ENCODE data around the gene FLVCR1. TPM values are rescaled to one million over a fixed set of nuclear protein-coding genes. Genes with fewer than 3 reads are reported as not detected.

The FLVCR1 gene
- total and polyA plus RNA-seq, 2 donors (not counting 3 experiments of a cell fraction or from before 2014, with no cell fraction given) = 3.2 to 11.9 TPM

- H3K9ac ChIP-seq (replicated peaks; ENCODE audit: extremely low read depth, insufficient read depth, low read length) = no peak overlapping the region
- no peak overlapping the region for H3K4me3 ChIP-seq (replicated peaks in 1 of 3; ENCODE audit: insufficient read depth in 1 of 3, low read depth in 1 of 3, low read length in 3 of 3)
- FAIRE-seq = no peak
- no peak for TF ChIP-seq CTCF (IDR thresholded peaks at IDR 0.05; ENCODE audit: extremely low read depth in 1 of 2, insufficient read depth in 1 of 2, low read depth in 1 of 2, low read length in 2 of 2)
- TF ChIP-seq FOS (IDR thresholded peaks at IDR 0.05; ENCODE audit: borderline replicate concordance, insufficient read depth, low read length) = no peak
- TF ChIP-seq POLR2A (IDR thresholded peaks at IDR 0.05; ENCODE audit: low read depth, low read length) = no peak
- no peak for TF ChIP-seq MYC (IDR thresholded peaks at IDR 0.05; ENCODE audit: low read depth, low read length)
- no peak for TF ChIP-seq GATA2 (IDR thresholded peaks at IDR 0.05; ENCODE audit: insufficient read depth, insufficient read length, low read depth, low read length)
- no peak for DNase-seq (ENCODE audit: low read depth, low spot score)
- no peaks in the 10 kb centered on the region for H3K9me1 ChIP-seq (replicated peaks; ENCODE audit: control insufficient read depth, extremely low read depth, insufficient read depth, low read length)
- no TSS peak for BruUV-seq (replicated peaks)
- peaks cover 9 to 21% of the 10 kb centered on the region in 2 experiments for H3K27me3 ChIP-seq (ENCODE audit: control insufficient read depth in 2 of 2, insufficient read depth in 2 of 2, low read length in 2 of 2)
- no peak overlapping the region for H3K4me2 ChIP-seq (ENCODE audit: insufficient read depth, low read length)
- H2AFZ ChIP-seq (ENCODE audit: low read depth, low read length) = no peak overlapping the region
- no peaks in the 10 kb centered on the region for H4K20me1 ChIP-seq (replicated peaks; ENCODE audit: control insufficient read depth, extremely low read depth, insufficient read depth, low read length)
- no peaks in the 10 kb centered on the region for H3K36me3 ChIP-seq (ENCODE audit: control insufficient read depth in 2 of 2, extremely low read depth in 1 of 2, insufficient read depth in 2 of 2, low read length in 2 of 2)
- H3K4me1 ChIP-seq (ENCODE audit: control insufficient read depth, extremely low read depth, insufficient read depth, low read length) = peaks cover 3% of the 10 kb centered on the region
- intact Hi-C loops (cut with micrococcal nuclease) = no loop called here
- H3K79me2 ChIP-seq (ENCODE audit: control insufficient read depth, insufficient read depth, low read length) = no peaks in the 10 kb centered on the region
- POLR2A ChIA-PET = interaction anchor here (0.6 kb wide), 1 partner anchor 549 kb away, joined by 4 read pairs; no protein-coding TSS in a partner anchor
- CTCF ChIA-PET = interaction anchor here (0.9 to 1.1 kb wide), 2 partner anchors 12 to 39 kb away, joined by 3 to 5 read pairs; no protein-coding TSS in a partner anchor
- H3K9me3 ChIP-seq (replicated peaks; ENCODE audit: control insufficient read depth, insufficient read depth, low read length) = no peaks in the 10 kb centered on the region
- dilution Hi-C loops (cut with MboI; ENCODE audit: extremely low pct_ligation_motif_present, low sequenced_read_pairs) = no loop called here
- H3K27ac ChIP-seq (ENCODE audit: insufficient read depth, low read depth, low read length) = no peak overlapping the region
Observed at GRCh38 chr1:212945463-212946160, 87.5 kb downstream of the FLVCR1 start.

GRCh38 chr1:212946872-212947271 lies 88.8 kb downstream of the FLVCR1 start:
- CTCF ChIA-PET = no interaction called here
- H3K4me2 ChIP-seq (ENCODE audit: insufficient read depth, low read length) = no peak overlapping the region
- POLR2A ChIA-PET = no interaction called here
- TF ChIP-seq MYC (IDR thresholded peaks at IDR 0.05; ENCODE audit: low read depth, low read length) (no peak), CTCF (IDR thresholded peaks at IDR 0.05; ENCODE audit: extremely low read depth in 1 of 2, insufficient read depth in 1 of 2, low read depth in 1 of 2, low read length in 2 of 2) (no peak), EZH2 (IDR thresholded peaks at IDR 0.05; ENCODE audit: borderline replicate concordance, low read depth, low read length, severe bottlenecking) (no peak), MAX (IDR thresholded peaks at IDR 0.05; ENCODE audit: insufficient read depth, insufficient read length) (no peak), JUN (IDR thresholded peaks at IDR 0.05; ENCODE audit: borderline replicate concordance, insufficient read depth, insufficient read length, low read depth) (no peak), GATA2 (IDR thresholded peaks at IDR 0.05; ENCODE audit: insufficient read depth, insufficient read length, low read depth, low read length) (no peak), POLR2A (IDR thresholded peaks at IDR 0.05; ENCODE audit: low read depth, low read length) (no peak), POLR2AphosphoS5 (IDR thresholded peaks at IDR 0.05; ENCODE audit: insufficient read depth, low read depth, low read length) (no peak), FOS (IDR thresholded peaks at IDR 0.05; ENCODE audit: borderline replicate concordance, insufficient read depth, low read length) (no peak)
- FAIRE-seq (no peak), DNase-seq (ENCODE audit: low read depth, low spot score) (no peak)
- no peaks in the 10 kb centered on the region for H4K20me1 ChIP-seq (replicated peaks; ENCODE audit: control insufficient read depth, extremely low read depth, insufficient read depth, low read length)
- H3K36me3 ChIP-seq (ENCODE audit: control insufficient read depth in 2 of 2, extremely low read depth in 1 of 2, insufficient read depth in 2 of 2, low read length in 2 of 2) = no peaks in the 10 kb centered on the region
- H3K9me3 ChIP-seq (replicated peaks; ENCODE audit: control insufficient read depth, insufficient read depth, low read length) = no peaks in the 10 kb centered on the region
- no TSS peak for BruUV-seq (replicated peaks)
- H3K4me3 ChIP-seq (replicated peaks in 1 of 3; ENCODE audit: insufficient read depth in 1 of 3, low read depth in 1 of 3, low read length in 3 of 3) = no peak overlapping the region
- peaks cover 13 to 21% of the 10 kb centered on the region in 2 experiments for H3K27me3 ChIP-seq (ENCODE audit: control insufficient read depth in 2 of 2, insufficient read depth in 2 of 2, low read length in 2 of 2)
- H3K9me1 ChIP-seq (replicated peaks; ENCODE audit: control insufficient read depth, extremely low read depth, insufficient read depth, low read length) = no peaks in the 10 kb centered on the region
- no peaks in the 10 kb centered on the region for H3K79me2 ChIP-seq (ENCODE audit: control insufficient read depth, insufficient read depth, low read length)
- no peak overlapping the region for H3K27ac ChIP-seq (ENCODE audit: insufficient read depth, low read depth, low read length)
- intact Hi-C loops (cut with micrococcal nuclease) (no loop called here), dilution Hi-C loops (cut with MboI; ENCODE audit: extremely low pct_ligation_motif_present, low sequenced_read_pairs) (no loop called here)
- no peak overlapping the region for H3K9ac ChIP-seq (replicated peaks; ENCODE audit: extremely low read depth, insufficient read depth, low read length)
- H2AFZ ChIP-seq (ENCODE audit: low read depth, low read length) = no peak overlapping the region
- peaks cover 9% of the 10 kb centered on the region for H3K4me1 ChIP-seq (ENCODE audit: control insufficient read depth, extremely low read depth, insufficient read depth, low read length)
